Prostate gland (tissue), 2 donors: ENCODE results near the gene ATP2C1.

Experiments used
- POLR2A ChIP-seq: fragments of 450-650 bp; IDR thresholded peaks from one replicate; pipeline ENCODE4 v1.6.1; 2016; ENCODE audit warnings: antibody characterized with exemption, mild to moderate bottlenecking
- POLR2AphosphoS5 ChIP-seq: sonication (generic); formaldehyde crosslinking; IDR thresholded peaks from one replicate; pipeline ENCODE4 v1.6.1; 2017; ENCODE audit warnings: antibody characterized with exemption
- TF ChIP-seq, protein P1 (sequence below), 4 experiments: fragments of 200-600 bp in 2 of 4; fragments of 450-650 bp in 2 of 4; sonication (generic) in 2 of 4; IDR thresholded peaks; 1 replicate in 3 of 4; 2 replicates in 1 of 4; pipeline ENCODE4 v1.5.1; 2016 to 2019; ENCODE audit warnings: antibody characterized with exemption in 4 of 4, mild to moderate bottlenecking in 2 of 4, moderate library complexity in 2 of 4

- TF ChIP-seq, protein P1, sequence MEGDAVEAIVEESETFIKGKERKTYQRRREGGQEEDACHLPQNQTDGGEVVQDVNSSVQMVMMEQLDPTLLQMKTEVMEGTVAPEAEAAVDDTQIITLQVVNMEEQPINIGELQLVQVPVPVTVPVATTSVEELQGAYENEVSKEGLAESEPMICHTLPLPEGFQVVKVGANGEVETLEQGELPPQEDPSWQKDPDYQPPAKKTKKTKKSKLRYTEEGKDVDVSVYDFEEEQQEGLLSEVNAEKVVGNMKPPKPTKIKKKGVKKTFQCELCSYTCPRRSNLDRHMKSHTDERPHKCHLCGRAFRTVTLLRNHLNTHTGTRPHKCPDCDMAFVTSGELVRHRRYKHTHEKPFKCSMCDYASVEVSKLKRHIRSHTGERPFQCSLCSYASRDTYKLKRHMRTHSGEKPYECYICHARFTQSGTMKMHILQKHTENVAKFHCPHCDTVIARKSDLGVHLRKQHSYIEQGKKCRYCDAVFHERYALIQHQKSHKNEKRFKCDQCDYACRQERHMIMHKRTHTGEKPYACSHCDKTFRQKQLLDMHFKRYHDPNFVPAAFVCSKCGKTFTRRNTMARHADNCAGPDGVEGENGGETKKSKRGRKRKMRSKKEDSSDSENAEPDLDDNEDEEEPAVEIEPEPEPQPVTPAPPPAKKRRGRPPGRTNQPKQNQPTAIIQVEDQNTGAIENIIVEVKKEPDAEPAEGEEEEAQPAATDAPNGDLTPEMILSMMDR (IDR thresholded peaks at IDR 0.05), result no peak
- no peak for TF ChIP-seq POLR2A
- TF ChIP-seq POLR2AphosphoS5, result no peak
These were observed 28.4 kb upstream of the ATP2C1 start for GRCh38 chr3:130865489-130865888.
